SHP77 (cell line): Measurements from ENCODE around the gene CCDC175.

Experiments
- DNase-seq, 2 experiments: peaks; one replicate each; lab custom pipeline; 2025; lab: John Stamatoyannopoulos, UW

The CCDC175 gene

GRCh38 chr14:59482541-59483331 lies 93.9 kb downstream of the CCDC175 start:
- DNase-seq: peak in 1 of 2 experiments; percentile 15

GRCh38 chr14:59481871-59482540 lies 94.6 kb downstream of the CCDC175 start:
- DNase-seq: no peak

DNA sequence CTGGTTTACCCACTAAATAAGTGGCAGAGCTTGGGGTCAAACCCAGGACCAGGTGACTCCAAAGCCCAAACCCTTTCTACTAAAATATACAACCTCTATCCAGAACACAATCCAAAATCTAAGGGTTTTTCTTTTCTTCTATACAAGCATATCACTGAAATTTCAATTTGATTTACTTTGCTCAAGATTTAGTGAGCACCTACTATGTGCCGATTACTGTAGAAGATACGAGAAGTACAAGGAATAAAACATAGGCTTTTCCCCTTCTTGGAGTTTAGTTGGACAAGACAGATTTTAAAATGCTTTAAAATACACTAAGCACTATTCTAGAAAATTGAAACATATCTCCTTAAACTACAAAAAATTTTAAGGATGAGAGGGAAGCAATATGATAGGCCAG lies 95.2 kb downstream of the CCDC175 start:
- no peak for DNase-seq

DNA sequence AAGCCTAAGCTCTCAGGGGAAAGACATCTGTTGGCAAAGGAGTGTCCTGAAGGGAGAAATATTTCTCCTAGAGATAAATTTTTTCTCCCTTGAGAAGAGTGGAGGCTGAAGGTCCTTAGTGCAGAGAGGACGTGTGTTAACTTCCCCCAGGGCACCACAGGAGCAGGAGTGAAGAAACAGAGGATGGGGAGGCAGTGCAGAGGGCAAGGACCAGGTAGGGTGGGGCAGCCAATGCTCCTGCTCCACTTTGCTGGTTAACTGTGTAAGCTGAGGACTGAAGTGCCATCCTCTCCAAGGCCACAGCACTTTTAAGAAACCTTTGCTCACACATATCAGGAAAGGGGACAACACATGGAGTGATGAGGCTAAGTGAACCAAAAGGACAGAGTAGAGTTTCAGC lies 96.4 kb downstream of the CCDC175 start:
- no peak for DNase-seq

DNA sequence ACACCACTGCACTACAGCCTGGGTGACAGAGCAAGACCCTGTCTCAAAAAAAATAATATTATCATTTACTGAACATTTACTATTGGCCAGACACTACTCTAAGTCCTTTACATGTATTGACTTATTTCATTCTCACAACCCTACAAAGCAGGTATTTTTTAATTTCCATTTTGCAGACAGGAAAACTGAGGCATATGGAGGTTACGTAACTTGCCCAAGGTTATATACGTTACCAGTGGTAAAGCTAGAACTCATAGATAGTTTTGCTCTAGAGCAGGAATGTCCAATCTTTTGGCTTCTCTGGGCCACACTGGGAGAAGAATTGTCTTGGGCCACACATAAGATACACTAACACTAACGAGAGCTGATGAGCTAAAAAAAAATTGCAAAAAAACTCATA lies 98.1 kb downstream of the CCDC175 start:
- DNase-seq: no peak

- DNase-seq: no peak
Measured at GRCh38 chr14:59475709-59476108, 100.9 kb downstream of the CCDC175 start.

DNA sequence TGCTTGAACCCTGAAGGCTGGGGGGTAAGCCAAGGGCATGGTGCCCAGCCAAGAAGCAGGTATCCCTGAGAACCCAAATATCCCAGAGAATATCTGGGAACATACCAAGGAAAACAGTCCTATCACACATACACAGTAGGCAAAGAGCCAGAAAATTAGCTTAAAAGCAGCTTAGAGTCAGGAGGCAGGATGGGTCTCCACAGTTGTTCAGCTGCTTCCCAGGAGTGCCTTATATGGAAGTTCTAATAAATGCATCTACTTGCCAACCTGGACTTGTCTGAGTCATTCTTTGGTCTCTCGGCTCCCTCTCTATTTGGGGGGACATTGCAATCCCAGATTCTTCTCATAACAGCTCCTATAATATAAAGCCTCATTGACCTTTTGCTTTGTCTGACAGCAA lies 102.4 kb downstream of the CCDC175 start:
- no peak for DNase-seq

GRCh38 chr14:59465316-59466135 lies 111.1 kb downstream of the CCDC175 start, which contains the start of gene GPR135:
Gene GPR135 (minus strand): TSS chr14:59465380. CDS start chr14:59465226, 154 bp downstream.
- DNase-seq: peak in 1 of 2 experiments; percentile 52

DNA sequence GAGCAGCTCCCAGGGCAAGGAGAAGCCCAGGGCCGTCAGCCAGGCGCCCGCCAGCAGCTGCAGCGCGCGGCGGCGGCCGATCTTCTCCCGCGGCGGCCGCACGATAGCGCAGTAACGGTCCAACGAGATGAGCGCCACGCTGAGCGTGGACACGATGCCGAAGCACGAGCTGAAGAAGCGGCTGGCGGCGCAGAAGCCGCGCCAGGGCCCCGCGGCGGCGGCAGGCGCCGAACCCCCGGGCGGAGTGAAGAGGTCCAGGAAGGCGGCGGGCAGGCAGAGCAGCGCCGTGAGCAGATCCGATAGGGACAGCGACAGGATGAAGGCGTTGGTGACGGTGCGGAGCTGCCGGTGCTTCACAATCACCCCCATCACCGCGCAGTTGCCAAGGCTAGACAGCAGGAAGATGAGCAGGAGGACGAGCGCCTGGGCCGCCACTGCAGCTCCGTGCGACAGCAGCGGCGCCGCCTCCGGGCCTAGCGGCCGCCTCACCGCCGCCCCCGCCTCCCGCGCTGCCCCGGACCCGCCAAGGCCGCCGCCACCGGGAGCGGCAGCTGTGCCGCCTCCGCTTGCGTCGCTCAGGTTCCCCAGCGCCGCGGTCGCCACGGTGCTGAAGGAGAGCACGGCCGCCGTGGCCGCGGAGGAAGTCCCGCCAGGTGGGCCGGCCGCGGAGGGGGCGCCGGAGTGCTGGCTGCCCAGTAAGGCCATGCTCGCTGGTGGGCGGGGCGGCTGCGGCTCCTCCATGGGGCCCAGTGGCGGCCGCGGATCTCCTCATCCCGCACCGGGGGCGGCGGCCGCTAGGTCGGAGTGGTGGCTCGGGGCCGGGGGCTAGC lies 111.9 kb downstream of the CCDC175 start:
- peak in 1 of 2 experiments; percentile 52 for DNase-seq

DNA sequence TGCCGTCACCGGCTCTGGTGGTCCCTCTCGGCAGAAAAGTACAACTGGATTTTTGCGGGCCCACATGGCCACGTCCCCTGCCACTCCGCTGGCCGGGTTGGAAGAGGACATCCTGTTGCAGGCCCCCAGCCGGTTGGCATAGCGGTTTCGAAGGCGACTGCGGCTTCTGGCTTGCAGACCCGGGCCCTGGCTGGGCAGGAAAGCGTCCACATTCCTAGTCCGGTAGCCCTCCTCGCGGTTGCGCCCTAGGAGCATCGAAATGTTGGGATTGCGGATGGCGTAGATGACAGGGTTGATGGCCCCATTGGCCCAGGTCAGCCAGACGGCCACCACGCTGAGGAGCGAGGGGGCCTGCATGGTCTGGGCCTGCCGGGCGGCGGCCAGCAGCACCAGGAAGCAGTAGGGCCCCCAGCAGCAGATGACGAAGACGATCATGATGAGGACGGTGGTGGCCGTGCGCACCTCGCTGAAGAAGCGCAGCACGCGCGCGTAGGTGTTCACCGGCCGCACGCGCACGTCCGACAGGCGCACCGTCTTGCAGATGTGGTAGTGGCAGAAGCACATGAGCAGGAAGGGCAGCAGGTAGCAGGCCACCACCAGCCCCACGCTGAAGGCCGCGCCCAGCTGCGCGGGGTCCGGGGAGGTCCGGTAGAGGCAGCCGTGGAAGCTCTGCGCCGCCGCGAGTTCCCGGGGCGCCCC lies 112.7 kb downstream of the CCDC175 start:
- DNase-seq: peak in 1 of 2 experiments; percentile 22

- DNase-seq: no peak
Measured at GRCh38 chr14:59461891-59462290, 114.7 kb downstream of the CCDC175 start.

DNA sequence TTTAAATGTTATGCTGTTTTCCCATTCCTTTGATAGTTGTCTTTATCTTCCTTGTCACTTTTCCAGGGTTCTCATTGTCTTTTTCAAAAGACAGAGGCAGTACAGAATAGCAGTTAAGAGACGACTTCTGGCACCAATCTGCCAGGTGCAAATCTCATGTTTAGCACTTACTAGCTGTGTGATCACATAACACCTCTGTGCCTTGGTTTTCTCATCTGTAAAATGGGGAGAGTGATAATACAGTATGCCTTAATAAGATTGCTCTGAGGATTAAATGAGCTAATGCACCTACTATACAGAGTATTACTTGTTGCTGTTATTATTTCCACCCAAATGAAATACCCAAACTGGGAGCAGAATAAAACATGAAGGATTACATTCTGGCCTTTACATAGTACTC lies 116.2 kb downstream of the CCDC175 start:
- no peak for DNase-seq

DNA sequence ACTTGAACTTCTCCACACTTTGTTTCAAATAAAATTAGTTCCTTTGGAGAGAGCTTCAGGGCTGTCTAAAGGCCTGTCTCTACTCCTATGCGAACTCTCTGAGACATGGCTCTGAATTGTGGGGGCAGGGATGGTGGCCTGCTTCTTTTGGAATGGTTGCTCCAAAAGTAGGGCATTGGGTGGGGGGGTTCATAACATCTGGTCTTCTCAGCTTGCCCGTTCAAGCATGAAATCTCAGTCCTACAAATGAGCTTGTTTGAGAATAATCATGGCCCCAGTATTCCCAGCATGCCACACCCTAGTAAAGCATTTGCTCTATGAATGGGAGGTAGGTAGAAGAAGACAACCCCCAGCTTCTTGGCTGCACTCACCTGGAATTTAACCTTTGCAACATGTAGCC lies 118.1 kb downstream of the CCDC175 start:
- DNase-seq: no peak

GRCh38 chr14:59455411-59455810 lies 121.2 kb downstream of the CCDC175 start:
- no peak for DNase-seq
